Breast epithelium (tissue), 4 donors: ENCODE results near the gene KRTAP10-10. TPM values are rescaled to one million over a fixed set of nuclear protein-coding genes. Genes with fewer than 3 reads are reported as not detected.

ENCODE experiments used
- DNase-seq, 2 donors: peaks; one replicate each; pipeline ENCODE4 v3.0.0-alpha.2; 2019; ENCODE audit warnings: low spot score in 2 of 2
- H3K27ac ChIP-seq, 2 donors: fragments of 200-600 bp; sonication (generic) in 1 of 2; one replicate each; pipeline ENCODE4 v1.5.1; 2016 to 2019; ENCODE audit warnings: mild to moderate bottlenecking in 1 of 2
- H3K27me3 ChIP-seq, 2 donors: fragments of 200-600 bp; sonication (generic) in 1 of 2; one replicate each; pipeline versions ENCODE4 v1.5.1 to v1.6.0; 2017 to 2019; ENCODE audit warnings: control low read depth in 1 of 2, mild to moderate bottlenecking in 1 of 2
- H3K36me3 ChIP-seq: fragments of 200-600 bp; one replicate; pipeline ENCODE4 v1.5.1; 2019
- H3K4me1 ChIP-seq, 2 donors: fragments of 200-600 bp; sonication (generic); one replicate each; pipeline ENCODE4 v1.5.1; 2016 to 2019; ENCODE audit warnings: control low read depth in 1 of 2
- H3K4me3 ChIP-seq, 3 donors: fragments of 200-600 bp; sonication (generic); 1 replicate in 2 of 3; 2 replicates in 1 of 3; pipeline ENCODE4 v1.5.1; 2016 to 2019; ENCODE audit warnings: mild to moderate bottlenecking in 3 of 3, moderate library complexity in 2 of 3
- H3K9me3 ChIP-seq, 2 donors: fragments of 200-600 bp; sonication (generic) in 1 of 2; one replicate each; pipeline ENCODE4 v1.5.1; 2016 to 2019; ENCODE audit warnings: control low read depth in 1 of 2
- CTCF ChIP-seq, 3 donors: fragments of 450-650 bp; IDR thresholded peaks; one replicate each; pipeline ENCODE4 v1.5.1; 2016 to 2017; ENCODE audit warnings: antibody characterized with exemption in 3 of 3, mild to moderate bottlenecking in 3 of 3, moderate library complexity in 3 of 3
- POLR2A ChIP-seq: fragments of 450-650 bp; IDR thresholded peaks from one replicate; pipeline ENCODE4 v1.6.1; 2016; ENCODE audit warnings: antibody characterized with exemption, mild to moderate bottlenecking, moderate library complexity
- POLR2AphosphoS5 ChIP-seq, 3 donors: sonication (generic); formaldehyde crosslinking; IDR thresholded peaks; one replicate each; pipeline ENCODE4 v1.6.1; 2017; ENCODE audit warnings: antibody characterized with exemption in 3 of 3
- intact Hi-C: fragments of 100-400 bp; cut with DNase I; formaldehyde crosslinking; loops from one replicate; pipeline ENCODE4 v1.15.1; 2023; ENCODE audit warnings: low total_unique reads
- total RNA-seq, 3 donors: library from RNA; depleted of rRNA; stranded (reverse); fragments of >200 nt; gene quantifications; one replicate each; pipeline ENCODE4 v1.1.0, GENCODE V29; 2016

KRTAP10-10 gene
- total RNA-seq, 3 donors from 2014 or later = not detected

GRCh38 chr21:44647222-44647552 is 10.0 kb downstream of the KRTAP10-10 start:
- DNase-seq = no peak
- no peak for TF ChIP-seq CTCF (IDR thresholded peaks at IDR 0.05)
- TF ChIP-seq POLR2AphosphoS5 (IDR thresholded peaks at IDR 0.05) = no peak
- TF ChIP-seq POLR2A = no peak

DNA sequence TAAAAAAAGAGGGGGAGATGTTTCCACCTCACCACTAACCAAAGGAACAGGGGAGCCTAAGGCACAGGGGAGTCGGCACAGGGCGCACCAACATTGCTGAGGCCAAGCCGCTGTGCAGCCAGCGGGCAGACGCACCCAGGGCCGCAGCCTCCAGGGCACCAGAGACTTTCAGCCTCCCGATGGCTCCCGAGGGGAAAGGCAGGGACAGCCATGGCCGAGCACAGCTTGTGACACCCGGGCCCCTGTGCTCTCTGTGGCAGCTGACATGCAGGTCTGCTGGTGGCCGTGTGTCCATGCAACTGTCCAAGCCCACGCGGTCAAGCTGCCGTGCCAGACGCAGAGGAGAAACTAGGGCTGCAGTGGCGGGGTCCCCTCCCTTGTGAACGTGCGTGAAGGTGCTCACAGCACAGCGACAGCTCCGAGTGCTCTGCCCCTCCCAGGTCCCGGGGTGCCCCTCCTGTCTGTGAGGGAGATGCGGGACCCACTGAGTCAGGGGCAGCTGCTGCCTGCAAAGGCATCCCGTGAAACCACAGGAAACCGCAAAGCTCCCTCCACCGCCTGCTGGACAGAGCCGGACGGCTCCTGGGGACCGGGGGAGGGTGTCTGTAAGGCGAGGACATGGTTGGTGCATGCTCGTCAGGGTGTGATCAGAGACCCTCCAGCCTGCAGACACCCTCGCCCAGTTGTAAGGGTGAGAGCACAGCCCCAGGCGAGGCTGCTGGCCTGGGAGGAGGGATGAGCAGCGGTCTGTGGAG is 11.6 kb downstream of the KRTAP10-10 start:
- H3K27me3 ChIP-seq = peaks cover 0 to 33% of the 10 kb centered on the region in 2 donors
- H3K4me1 ChIP-seq = no peaks in the 10 kb centered on the region
- no peak overlapping the region for H3K4me3 ChIP-seq
- intact Hi-C loops = no loop called here
- peaks cover 15 to 18% of the 10 kb centered on the region in 2 donors for H3K9me3 ChIP-seq
- no peak overlapping the region for H3K27ac ChIP-seq
- no peaks in the 10 kb centered on the region for H3K36me3 ChIP-seq
- TF ChIP-seq CTCF (IDR thresholded peaks at IDR 0.05) (no peak), POLR2A (no peak), POLR2AphosphoS5 (IDR thresholded peaks at IDR 0.05) (no peak)
- DNase-seq = no peak

More at GRCh38 chr21:44647222-44647552, 10.0 kb downstream of the KRTAP10-10 start:
- Histone ChIP-seq H3K9me3 (peaks cover 16 to 23% of the 10 kb centered on the region in 2 donors), H3K4me1 (no peaks in the 10 kb centered on the region), H3K4me3 (no peak overlapping the region), H3K27ac (no peak overlapping the region), H3K36me3 (no peaks in the 10 kb centered on the region), H3K27me3 (peaks cover 0 to 33% of the 10 kb centered on the region in 2 donors)
- intact Hi-C loops = no loop called here

DNA sequence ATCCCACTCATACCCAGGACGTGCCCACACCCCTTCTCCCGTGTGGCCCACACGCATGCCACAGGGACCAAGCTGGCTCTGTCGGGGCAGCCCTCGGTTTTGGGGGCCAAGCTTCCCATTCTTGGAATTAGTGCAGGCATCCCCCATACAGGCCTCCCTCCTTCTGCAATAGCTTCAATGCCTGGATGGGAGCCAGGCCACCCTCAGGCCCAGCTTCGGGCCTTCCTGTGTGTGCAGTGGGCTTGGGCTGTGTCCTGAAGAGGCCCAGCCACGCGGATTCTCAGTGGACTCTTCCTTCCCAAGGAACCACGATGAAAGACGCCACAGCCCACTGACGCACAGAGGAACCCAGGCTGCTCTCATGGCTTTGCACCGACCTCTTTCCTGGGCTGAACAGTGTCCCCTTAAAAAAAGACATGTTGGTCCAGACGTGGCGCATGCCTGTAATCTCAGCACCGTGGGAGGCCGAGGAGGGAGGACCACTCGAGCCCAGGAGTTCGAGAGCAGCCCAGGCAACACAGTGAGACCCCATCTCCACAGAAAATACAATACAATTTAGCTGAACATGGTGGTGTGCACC is 12.5 kb downstream of the KRTAP10-10 start:
- no peak for TF ChIP-seq CTCF (IDR thresholded peaks at IDR 0.05)
- no peak for TF ChIP-seq POLR2AphosphoS5 (IDR thresholded peaks at IDR 0.05)
- TF ChIP-seq POLR2A = no peak
- no peak overlapping the region for H3K27ac ChIP-seq
- peaks cover 9 to 13% of the 10 kb centered on the region in 2 donors for H3K9me3 ChIP-seq
- peaks cover 0 to 33% of the 10 kb centered on the region in 2 donors for H3K27me3 ChIP-seq
- DNase-seq = no peak
- H3K36me3 ChIP-seq = no peaks in the 10 kb centered on the region
- intact Hi-C loops = no loop called here
- H3K4me3 ChIP-seq = no peak overlapping the region
- no peaks in the 10 kb centered on the region for H3K4me1 ChIP-seq

GRCh38 chr21:44650265-44650972 is 13.3 kb downstream of the KRTAP10-10 start:
- Histone ChIP-seq H3K27me3 (peaks cover 0 to 33% of the 10 kb centered on the region in 2 donors), H3K9me3 (peaks cover 1 to 8% of the 10 kb centered on the region in 2 donors), H3K36me3 (no peaks in the 10 kb centered on the region), H3K27ac (no peak overlapping the region), H3K4me3 (no peak overlapping the region), H3K4me1 (no peaks in the 10 kb centered on the region)
- DNase-seq = no peak
- intact Hi-C loops = no loop called here
- TF ChIP-seq CTCF (IDR thresholded peaks at IDR 0.05) = no peak
- no peak for TF ChIP-seq POLR2AphosphoS5 (IDR thresholded peaks at IDR 0.05)
- TF ChIP-seq POLR2A = no peak
